PC-9 (cell line): ENCODE data around the gene SEC11A.

Experiments
- EZH2 ChIP-seq: fragments of 200-600 bp; sonication (generic); IDR thresholded peaks from 2 replicates; pipeline ENCODE4 v1.8.0; 2017; ENCODE audit warnings: antibody characterized with exemption, low read depth
- TF ChIP-seq, protein P1 (sequence below): fragments of 200-600 bp; sonication (generic); conservative IDR thresholded peaks from 2 replicates; pipeline ENCODE4 v1.6.1; 2017; ENCODE audit warnings: mixed run types, antibody characterized with exemption, mild to moderate bottlenecking, moderate library complexity

GRCh38 chr15:84668221-84668982 lies 47.5 kb downstream of the SEC11A start:
- TF ChIP-seq, protein P1, sequence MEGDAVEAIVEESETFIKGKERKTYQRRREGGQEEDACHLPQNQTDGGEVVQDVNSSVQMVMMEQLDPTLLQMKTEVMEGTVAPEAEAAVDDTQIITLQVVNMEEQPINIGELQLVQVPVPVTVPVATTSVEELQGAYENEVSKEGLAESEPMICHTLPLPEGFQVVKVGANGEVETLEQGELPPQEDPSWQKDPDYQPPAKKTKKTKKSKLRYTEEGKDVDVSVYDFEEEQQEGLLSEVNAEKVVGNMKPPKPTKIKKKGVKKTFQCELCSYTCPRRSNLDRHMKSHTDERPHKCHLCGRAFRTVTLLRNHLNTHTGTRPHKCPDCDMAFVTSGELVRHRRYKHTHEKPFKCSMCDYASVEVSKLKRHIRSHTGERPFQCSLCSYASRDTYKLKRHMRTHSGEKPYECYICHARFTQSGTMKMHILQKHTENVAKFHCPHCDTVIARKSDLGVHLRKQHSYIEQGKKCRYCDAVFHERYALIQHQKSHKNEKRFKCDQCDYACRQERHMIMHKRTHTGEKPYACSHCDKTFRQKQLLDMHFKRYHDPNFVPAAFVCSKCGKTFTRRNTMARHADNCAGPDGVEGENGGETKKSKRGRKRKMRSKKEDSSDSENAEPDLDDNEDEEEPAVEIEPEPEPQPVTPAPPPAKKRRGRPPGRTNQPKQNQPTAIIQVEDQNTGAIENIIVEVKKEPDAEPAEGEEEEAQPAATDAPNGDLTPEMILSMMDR = no peak
- TF ChIP-seq EZH2 = no peak
